Activated CD8-positive, alpha-beta memory T cell treated with anti-CD3 and anti-CD28 coated beads, Interleukin-2, amount 10 ng/mL, durations not matched to agents 7 days and 5 days (primary cell): ENCODE measurements around the gene PIGM. TPM values are rescaled to one million over a fixed set of nuclear protein-coding genes. Genes with fewer than 3 reads are reported as not detected.
A peak's percentile ranks its signal among the peaks of the same experiment; 100 is the strongest.

Experiments used
- ATAC-seq: fragments of 150-1000 bp; cut with Tn5 transposase; one replicate; pipeline ENCODE4 v1.10.0; 2021; ENCODE audit warnings: moderate library complexity
- CTCF ChIA-PET: fragments of 350-600 bp; sonication (Branson Sonifier 250); formaldehyde crosslinking; loops from one replicate; lab custom pipeline; 2021; ENCODE audit warnings: antibody characterized with exemption; lab: Charles Lee
- DNase-seq: peaks from one replicate; pipeline ENCODE4 v3.0.0-alpha.2; 2020
- H3K27ac Mint-ChIP-seq: one replicate; pipeline ENCODE4 v1.8.0; 2021; ENCODE audit warnings: mild to moderate bottlenecking, mixed read lengths
- H3K27me3 Mint-ChIP-seq: one replicate; pipeline ENCODE4 v1.8.0; 2021; ENCODE audit warnings: mixed read lengths
- H3K36me3 Mint-ChIP-seq: one replicate; pipeline ENCODE4 v1.8.0; 2021; ENCODE audit warnings: mild to moderate bottlenecking, mixed read lengths
- H3K4me1 Mint-ChIP-seq: one replicate; pipeline ENCODE4 v1.8.0; 2021; ENCODE audit warnings: mixed read lengths
- H3K4me3 Mint-ChIP-seq: one replicate; pipeline ENCODE4 v1.8.0; 2021; ENCODE audit warnings: mild to moderate bottlenecking, moderate library complexity, mixed read lengths
- H3K9me3 Mint-ChIP-seq: one replicate; pipeline ENCODE4 v1.8.0; 2022; ENCODE audit warnings: low read depth, mixed read lengths
- total RNA-seq, 2 experiments: library from RNA; stranded (reverse); gene quantifications; one replicate each; pipeline ENCODE4 v1.2.3, GENCODE V29; 2021

The PIGM gene
- 1 to 10 TPM; 5.3 to 5.9 TPM for total RNA-seq

DNA sequence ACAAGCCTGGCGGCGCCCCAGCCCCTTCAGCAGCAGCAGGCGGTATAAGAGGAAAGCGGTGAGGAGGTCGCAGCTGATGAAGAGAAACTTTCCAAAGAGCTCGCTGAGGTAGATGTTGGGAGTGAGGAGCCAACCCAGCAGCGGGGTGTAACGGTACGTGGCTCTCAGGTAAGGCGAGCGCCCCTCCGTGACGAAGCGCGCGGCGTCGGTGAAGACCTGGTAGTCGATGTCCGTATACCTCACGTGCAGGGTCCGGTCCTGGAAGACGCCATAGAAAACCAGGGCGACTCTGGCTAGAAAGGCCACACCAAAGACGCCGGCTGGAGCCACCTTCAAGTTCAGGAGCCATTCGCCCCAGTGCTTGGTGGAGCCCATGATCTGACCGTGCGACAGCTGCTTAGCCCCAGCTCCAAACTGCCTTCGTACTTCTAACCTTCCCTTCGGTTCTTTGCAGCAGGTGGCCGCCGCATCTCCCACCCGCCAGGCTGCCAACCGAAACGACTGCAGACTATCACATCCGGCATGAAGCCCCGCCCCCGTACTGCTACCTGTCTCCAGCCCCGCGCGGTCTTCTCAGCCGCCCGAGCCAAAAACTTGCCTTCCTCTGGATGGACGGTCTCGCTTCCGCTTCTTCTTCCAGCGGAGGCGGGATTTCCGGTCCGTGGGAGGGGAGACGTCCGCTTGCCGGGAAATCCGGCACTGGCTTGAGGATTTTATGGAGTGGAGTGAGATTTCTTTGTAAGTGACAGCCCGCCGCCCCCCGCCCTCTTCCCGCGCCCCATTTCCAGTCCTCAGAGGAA is at the start of gene PIGM:
TSS of gene PIGM (minus strand) at position 626 of the 800 bp plus-strand sequence. CDS start at position 375, 251 bp downstream.
- Mint-ChIP-seq H3K9me3 (no peaks in the 10 kb centered on the region), H3K27ac (peak within 1 kb of the TSS; percentile 85), H3K4me3 (peak within 1 kb of the TSS; percentile 87), H3K4me1 (peaks cover 27% of the 10 kb centered on the region), H3K27me3 (no peaks in the 10 kb centered on the region), H3K36me3 (peaks cover 3% of the 10 kb centered on the region)
- CTCF ChIA-PET = interaction anchor here (0.9 to 4.4 kb wide), 12 partner anchors 10 to 96 kb away, joined by 3 to 47 read pairs (median 4); partner anchors contain the start of gene KCNJ9
- DNase-seq (peak; percentile 97), ATAC-seq (peak; percentile 99)

- CTCF ChIA-PET = interaction anchor here (1.3 to 28.8 kb wide), 5 partner anchors 16 to 144 kb away, joined by 3 to 633 read pairs (median 26); partner anchors contain the start of genes IGSF8, KCNJ10 and PIGM
- Mint-ChIP-seq H3K4me3 (no peak within 1 kb of the TSS), H3K27ac (no peak within 1 kb of the TSS), H3K36me3 (no peaks in the 10 kb centered on the region), H3K27me3 (peaks cover 55% of the 10 kb centered on the region), H3K4me1 (peaks cover 10% of the 10 kb centered on the region), H3K9me3 (no peaks in the 10 kb centered on the region)
- DNase-seq (no peak), ATAC-seq (no peak)
These were observed 49.6 kb upstream of the PIGM start, which contains the start of gene KCNJ9 for GRCh38 chr1:160081261-160081936. Gene KCNJ9, plus strand, starts transcription at chr1:160081538. Its CDS starts 2,493 bp downstream, at chr1:160084031.

- CTCF ChIA-PET = interaction anchor here (0.5 to 28.8 kb wide), 8 partner anchors 17 to 294 kb away, joined by 3 to 633 read pairs (median 9); partner anchors contain the start of genes IGSF8, KCNJ10 and PIGM
- H3K36me3 Mint-ChIP-seq = no peaks in the 10 kb centered on the region
- peaks cover 10% of the 10 kb centered on the region for H3K4me1 Mint-ChIP-seq
- no peak for DNase-seq
- H3K27ac Mint-ChIP-seq = no peak overlapping the region
- H3K27me3 Mint-ChIP-seq = peaks cover 60% of the 10 kb centered on the region
- ATAC-seq = no peak
- no peaks in the 10 kb centered on the region for H3K9me3 Mint-ChIP-seq
- H3K4me3 Mint-ChIP-seq = no peak overlapping the region
These were observed 48.8 kb upstream of the PIGM start for GRCh38 chr1:160080381-160081100.

GRCh38 chr1:160079448-160079847 is 47.7 kb upstream of the PIGM start:
- no peak overlapping the region for H3K4me3 Mint-ChIP-seq
- CTCF ChIA-PET = interaction anchor here (0.7 to 40.9 kb wide), 19 partner anchors 1 to 272 kb away, joined by 3 to 633 read pairs (median 6); partner anchors contain the start of genes IGSF8, KCNJ10, KCNJ9 and PIGM
- H3K36me3 Mint-ChIP-seq = no peaks in the 10 kb centered on the region
- no peaks in the 10 kb centered on the region for H3K9me3 Mint-ChIP-seq
- DNase-seq (no peak), ATAC-seq (no peak)
- H3K4me1 Mint-ChIP-seq = peaks cover 9% of the 10 kb centered on the region
- H3K27ac Mint-ChIP-seq = no peak overlapping the region
- H3K27me3 Mint-ChIP-seq = peaks cover 60% of the 10 kb centered on the region

GRCh38 chr1:160078512-160079195 is 46.9 kb upstream of the PIGM start:
- Mint-ChIP-seq H3K36me3 (no peaks in the 10 kb centered on the region), H3K27me3 (peaks cover 60% of the 10 kb centered on the region), H3K4me1 (peaks cover 4% of the 10 kb centered on the region), H3K27ac (no peak overlapping the region), H3K4me3 (no peak overlapping the region), H3K9me3 (no peaks in the 10 kb centered on the region)
- CTCF ChIA-PET = interaction anchor here (0.7 to 40.9 kb wide), 26 partner anchors 2 to 274 kb away, joined by 3 to 633 read pairs (median 6); partner anchors contain the start of genes IGSF8, KCNJ10, KCNJ9 and PEX19
- DNase-seq (peak; percentile 77), ATAC-seq (peak; percentile 89)

DNA sequence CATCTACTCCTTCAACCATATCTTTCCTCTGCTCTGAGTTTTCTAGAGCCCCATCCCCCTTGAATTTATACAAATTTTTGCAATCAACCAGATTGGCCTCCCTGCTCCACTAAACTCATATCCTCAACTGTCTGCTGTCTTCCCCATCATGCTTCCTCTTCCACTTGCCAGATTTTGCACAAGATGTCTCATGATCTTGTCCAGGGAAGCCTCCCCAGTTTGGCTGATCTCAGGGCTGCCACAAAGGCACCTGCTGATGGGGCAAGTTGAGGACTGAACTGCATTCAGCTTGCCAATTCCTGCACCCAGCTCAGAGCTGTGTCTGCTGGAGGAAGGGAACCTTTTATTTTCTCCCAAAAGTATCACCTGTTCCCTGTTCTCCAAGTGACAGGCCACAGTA is 45.7 kb upstream of the PIGM start:
- DNase-seq (no peak), ATAC-seq (no peak)
- Mint-ChIP-seq H3K36me3 (no peaks in the 10 kb centered on the region), H3K27ac (no peak overlapping the region), H3K4me1 (peaks cover 4% of the 10 kb centered on the region), H3K9me3 (no peaks in the 10 kb centered on the region), H3K4me3 (no peak overlapping the region), H3K27me3 (peaks cover 49% of the 10 kb centered on the region)
- CTCF ChIA-PET = interaction anchor here (0.9 to 40.9 kb wide), 8 partner anchors 3 to 246 kb away, joined by 3 to 633 read pairs (median 18); partner anchors contain the start of genes IGSF8, KCNJ10, KCNJ9 and PIGM

GRCh38 chr1:160076295-160076694 is 44.5 kb upstream of the PIGM start:
- no peak overlapping the region for H3K27ac Mint-ChIP-seq
- ATAC-seq (no peak), DNase-seq (no peak)
- no peaks in the 10 kb centered on the region for H3K9me3 Mint-ChIP-seq
- peaks cover 49% of the 10 kb centered on the region for H3K27me3 Mint-ChIP-seq
- CTCF ChIA-PET = interaction anchor here (0.9 to 40.9 kb wide), 3 partner anchors 4 to 68 kb away, joined by 4 to 633 read pairs (median 633); partner anchors contain the start of genes KCNJ10 and KCNJ9
- H3K4me1 Mint-ChIP-seq = peaks cover 12% of the 10 kb centered on the region
- H3K36me3 Mint-ChIP-seq = no peaks in the 10 kb centered on the region
- no peak overlapping the region for H3K4me3 Mint-ChIP-seq

GRCh38 chr1:160075836-160076235 is 44.0 kb upstream of the PIGM start:
- DNase-seq (no peak), ATAC-seq (no peak)
- H3K4me3 Mint-ChIP-seq = no peak overlapping the region
- H3K27ac Mint-ChIP-seq = no peak overlapping the region
- no peaks in the 10 kb centered on the region for H3K36me3 Mint-ChIP-seq
- H3K4me1 Mint-ChIP-seq = peaks cover 11% of the 10 kb centered on the region
- CTCF ChIA-PET = interaction anchor here (0.9 to 40.9 kb wide), 3 partner anchors 4 to 68 kb away, joined by 4 to 633 read pairs (median 633); partner anchors contain the start of genes KCNJ10 and KCNJ9
- H3K9me3 Mint-ChIP-seq = no peaks in the 10 kb centered on the region
- peaks cover 46% of the 10 kb centered on the region for H3K27me3 Mint-ChIP-seq

GRCh38 chr1:160074865-160075264 is 43.1 kb upstream of the PIGM start:
- Mint-ChIP-seq H3K9me3 (no peaks in the 10 kb centered on the region), H3K27me3 (peaks cover 44% of the 10 kb centered on the region), H3K4me1 (peaks cover 15% of the 10 kb centered on the region), H3K27ac (no peak overlapping the region), H3K36me3 (no peaks in the 10 kb centered on the region), H3K4me3 (no peak overlapping the region)
- CTCF ChIA-PET = interaction anchor here (1.0 to 40.9 kb wide), 3 partner anchors 5 to 68 kb away, joined by 3 to 633 read pairs (median 633); partner anchors contain the start of genes KCNJ10 and KCNJ9
- no peak for ATAC-seq
- no peak for DNase-seq

GRCh38 chr1:160071289-160071688 is 39.5 kb upstream of the PIGM start:
- H3K4me3 Mint-ChIP-seq = no peak overlapping the region
- CTCF ChIA-PET = interaction anchor here (1.1 to 40.9 kb wide), 5 partner anchors 9 to 66 kb away, joined by 3 to 633 read pairs (median 5); partner anchors contain the start of genes KCNJ10 and KCNJ9
- peaks cover 15% of the 10 kb centered on the region for H3K4me1 Mint-ChIP-seq
- no peaks in the 10 kb centered on the region for H3K9me3 Mint-ChIP-seq
- H3K36me3 Mint-ChIP-seq = no peaks in the 10 kb centered on the region
- H3K27me3 Mint-ChIP-seq = peaks cover 49% of the 10 kb centered on the region
- H3K27ac Mint-ChIP-seq = no peak overlapping the region
- no peak for ATAC-seq
- no peak for DNase-seq

GRCh38 chr1:160070243-160071163 is 38.7 kb upstream of the PIGM start:
- CTCF ChIA-PET = interaction anchor here (1.4 to 40.9 kb wide), 5 partner anchors 10 to 123 kb away, joined by 3 to 633 read pairs (median 5); partner anchors contain the start of genes KCNJ10 and KCNJ9
- no peaks in the 10 kb centered on the region for H3K36me3 Mint-ChIP-seq
- peaks cover 49% of the 10 kb centered on the region for H3K27me3 Mint-ChIP-seq
- DNase-seq = peak; percentile 74
- peak; percentile 87 for ATAC-seq
- no peak overlapping the region for H3K27ac Mint-ChIP-seq
- no peaks in the 10 kb centered on the region for H3K9me3 Mint-ChIP-seq
- H3K4me3 Mint-ChIP-seq = peak overlapping the region; percentile 75
- peaks cover 15% of the 10 kb centered on the region for H3K4me1 Mint-ChIP-seq
